Neural progenitor cell (in vitro differentiated cells): ENCODE data around the gene TVP23A. TPM values are rescaled to one million over a fixed set of nuclear protein-coding genes. Genes with fewer than 3 reads are reported as not detected.

ENCODE experiments used
- DNase-seq: peaks from one replicate; pipeline ENCODE4 v3.0.0-alpha.2; 2016; ENCODE audit warnings: low spot score
- H2AFZ ChIP-seq: fragments of 200-600 bp; sonication (generic); replicated peaks from 2 replicates; pipeline ENCODE4 v1.6.1; 2016; ENCODE audit warnings: antibody characterized with exemption
- H3F3A ChIP-seq: fragments of 200-600 bp; sonication (generic); 2 replicates; pipeline ENCODE4 v1.6.1; 2016; ENCODE audit warnings: antibody characterized with exemption, low read depth
- H3K27ac ChIP-seq: fragments of 200-600 bp; sonication (generic); 2 replicates; pipeline ENCODE4 v1.5.1; 2016; ENCODE audit warnings: mild to moderate bottlenecking
- H3K27me3 ChIP-seq: fragments of 200-600 bp; sonication (generic); 2 replicates; pipeline ENCODE4 v1.6.1; 2016; ENCODE audit warnings: mild to moderate bottlenecking, moderate library complexity
- H3K36me3 ChIP-seq: fragments of 200-600 bp; sonication (generic); 2 replicates; pipeline ENCODE4 v1.5.1; 2016
- H3K4me1 ChIP-seq: fragments of 200-600 bp; sonication (generic); 2 replicates; pipeline ENCODE4 v1.6.1; 2016; ENCODE audit warnings: mixed run types
- H3K4me2 ChIP-seq: fragments of 200-600 bp; sonication (generic); 2 replicates; pipeline ENCODE4 v1.6.1; 2016
- H3K4me3 ChIP-seq: fragments of 200-600 bp; sonication (generic); 2 replicates; pipeline ENCODE4 v1.5.1; 2016
- H3K79me2 ChIP-seq: fragments of 200-600 bp; sonication (generic); 2 replicates; pipeline ENCODE4 v1.6.1; 2016; ENCODE audit warnings: low read depth
- H3K9ac ChIP-seq: fragments of 200-600 bp; sonication (generic); 2 replicates; pipeline ENCODE4 v1.6.1; 2016
- H3K9me3 ChIP-seq: fragments of 200-600 bp; sonication (generic); 2 replicates; pipeline ENCODE4 v1.5.1; 2016; ENCODE audit warnings: low read depth
- H4K20me1 ChIP-seq: fragments of 200-600 bp; sonication (generic); 2 replicates; pipeline ENCODE4 v1.6.1; 2016; ENCODE audit warnings: low read depth
- H3K27ac Mint-ChIP-seq: 3 replicates; pipeline ENCODE4 v1.8.0; 2021; ENCODE audit warnings: mixed read lengths
- H3K27me3 Mint-ChIP-seq: 2 replicates; pipeline ENCODE4 v1.8.0; 2022; ENCODE audit warnings: low read depth, mild to moderate bottlenecking, inconsistent platforms, moderate library complexity, mixed read lengths; ENCODE audit not compliant: insufficient read depth
- H3K36me3 Mint-ChIP-seq: 3 replicates; pipeline ENCODE4 v1.8.0; 2021; ENCODE audit warnings: mixed read lengths
- H3K4me1 Mint-ChIP-seq: 3 replicates; pipeline ENCODE4 v1.8.0; 2021; ENCODE audit warnings: mixed read lengths
- H3K4me3 Mint-ChIP-seq: 3 replicates; pipeline ENCODE4 v1.8.0; 2021; ENCODE audit warnings: mild to moderate bottlenecking, moderate library complexity, mixed read lengths
- H3K9me3 Mint-ChIP-seq: 3 replicates; pipeline ENCODE4 v1.8.0; 2020; ENCODE audit warnings: mixed read lengths
- EZH2 ChIP-seq: fragments of 200-600 bp; sonication (generic); IDR thresholded peaks from 2 replicates; pipeline ENCODE4 v1.6.1; 2017; ENCODE audit warnings: antibody characterized with exemption, mild to moderate bottlenecking, moderate library complexity
- EZH2phosphoT487 ChIP-seq: fragments of 200-600 bp; sonication (generic); IDR thresholded peaks from 2 replicates; pipeline ENCODE4 v1.6.1; 2017; ENCODE audit warnings: antibody characterized with exemption
- total RNA-seq: library from RNA; depleted of rRNA; stranded (reverse); fragments of >200 nt; gene quantifications from 2 replicates; pipeline ENCODE4 v1.2.3, GENCODE V29; 2015; ENCODE audit warnings: low replicate concordance
- TF ChIP-seq, protein P1 (sequence below): fragments of 200-600 bp; sonication (generic); IDR thresholded peaks from 2 replicates; pipeline ENCODE4 v1.5.1; 2017; ENCODE audit warnings: antibody characterized with exemption, mild to moderate bottlenecking

The TVP23A gene
- total RNA-seq, 1 donor from 2014 or later: 3.5 TPM

DNA sequence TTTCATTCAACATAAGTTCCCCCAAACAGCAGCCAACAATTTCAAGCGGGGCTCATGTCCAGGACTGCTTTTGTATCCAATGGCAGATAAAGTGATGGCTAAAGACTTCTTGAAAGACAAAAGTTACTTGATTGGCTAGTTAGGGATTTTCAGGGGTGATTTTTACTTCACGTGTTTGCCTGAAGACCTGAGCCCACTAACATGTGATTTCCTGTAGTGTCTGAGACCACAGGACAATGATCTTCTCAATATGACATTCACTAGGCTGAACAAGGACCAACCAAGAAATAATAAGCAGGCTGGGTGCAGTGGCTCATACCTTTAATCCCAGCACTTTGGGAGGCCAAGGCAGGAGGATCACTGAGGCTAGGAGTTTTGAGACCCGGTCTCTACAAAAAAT, 10.4 kb downstream of the TVP23A start:
- H3K9me3 Mint-ChIP-seq: no peaks in the 10 kb centered on the region
- H3K79me2 ChIP-seq: no peaks in the 10 kb centered on the region
- H3K36me3 ChIP-seq: no peaks in the 10 kb centered on the region
- H3K4me1 Mint-ChIP-seq: peaks cover 2% of the 10 kb centered on the region
- no peak overlapping the region for H3K4me3 Mint-ChIP-seq
- no peaks in the 10 kb centered on the region for H3K9me3 ChIP-seq
- H3K4me3 ChIP-seq: no peak overlapping the region
- H3K27me3 Mint-ChIP-seq: peaks cover 4% of the 10 kb centered on the region
- no peak overlapping the region for H2AFZ ChIP-seq
- no peaks in the 10 kb centered on the region for H3K27me3 ChIP-seq
- H3K9ac ChIP-seq: no peak overlapping the region
- H3K4me2 ChIP-seq: no peak overlapping the region
- H3K27ac Mint-ChIP-seq: no peak overlapping the region
- H4K20me1 ChIP-seq: no peaks in the 10 kb centered on the region
- H3K36me3 Mint-ChIP-seq: no peaks in the 10 kb centered on the region
- no peaks in the 10 kb centered on the region for H3F3A ChIP-seq
- H3K4me1 ChIP-seq: no peaks in the 10 kb centered on the region
- TF ChIP-seq, protein P1, sequence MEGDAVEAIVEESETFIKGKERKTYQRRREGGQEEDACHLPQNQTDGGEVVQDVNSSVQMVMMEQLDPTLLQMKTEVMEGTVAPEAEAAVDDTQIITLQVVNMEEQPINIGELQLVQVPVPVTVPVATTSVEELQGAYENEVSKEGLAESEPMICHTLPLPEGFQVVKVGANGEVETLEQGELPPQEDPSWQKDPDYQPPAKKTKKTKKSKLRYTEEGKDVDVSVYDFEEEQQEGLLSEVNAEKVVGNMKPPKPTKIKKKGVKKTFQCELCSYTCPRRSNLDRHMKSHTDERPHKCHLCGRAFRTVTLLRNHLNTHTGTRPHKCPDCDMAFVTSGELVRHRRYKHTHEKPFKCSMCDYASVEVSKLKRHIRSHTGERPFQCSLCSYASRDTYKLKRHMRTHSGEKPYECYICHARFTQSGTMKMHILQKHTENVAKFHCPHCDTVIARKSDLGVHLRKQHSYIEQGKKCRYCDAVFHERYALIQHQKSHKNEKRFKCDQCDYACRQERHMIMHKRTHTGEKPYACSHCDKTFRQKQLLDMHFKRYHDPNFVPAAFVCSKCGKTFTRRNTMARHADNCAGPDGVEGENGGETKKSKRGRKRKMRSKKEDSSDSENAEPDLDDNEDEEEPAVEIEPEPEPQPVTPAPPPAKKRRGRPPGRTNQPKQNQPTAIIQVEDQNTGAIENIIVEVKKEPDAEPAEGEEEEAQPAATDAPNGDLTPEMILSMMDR: no peak
- TF ChIP-seq EZH2phosphoT487 (no peak), EZH2 (no peak)
- no peak for DNase-seq
- no peak overlapping the region for H3K27ac ChIP-seq

DNA sequence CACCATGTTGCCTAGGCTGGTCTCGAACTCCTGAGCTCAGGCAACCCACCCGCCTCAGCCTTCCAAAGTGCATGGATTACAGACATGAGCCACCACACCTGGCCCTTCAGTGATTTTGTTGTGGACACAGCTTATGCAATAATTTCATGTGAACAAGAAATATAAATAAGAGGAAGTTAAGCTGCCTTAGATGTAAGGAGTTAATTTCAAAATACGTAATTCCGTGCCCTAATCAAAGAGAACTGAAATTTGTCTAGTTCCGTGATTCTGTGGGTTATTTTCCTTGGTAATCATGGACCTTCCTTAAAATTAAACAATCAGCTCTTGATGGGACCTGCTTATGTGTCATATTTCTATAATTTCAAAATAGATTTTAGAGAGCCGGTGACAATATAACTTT, 11.9 kb downstream of the TVP23A start:
- H3K4me1 ChIP-seq: no peaks in the 10 kb centered on the region
- no peaks in the 10 kb centered on the region for H3K36me3 Mint-ChIP-seq
- H3K4me3 Mint-ChIP-seq: no peak overlapping the region
- H4K20me1 ChIP-seq: no peaks in the 10 kb centered on the region
- no peak overlapping the region for H3K27ac Mint-ChIP-seq
- no peak for DNase-seq
- H3K4me3 ChIP-seq: no peak overlapping the region
- peaks cover 4% of the 10 kb centered on the region for H3K27me3 Mint-ChIP-seq
- H3K79me2 ChIP-seq: no peaks in the 10 kb centered on the region
- no peak overlapping the region for H2AFZ ChIP-seq
- H3K9ac ChIP-seq: no peak overlapping the region
- no peaks in the 10 kb centered on the region for H3K9me3 ChIP-seq
- TF ChIP-seq, protein P1: no peak
- TF ChIP-seq EZH2: no peak
- no peak for TF ChIP-seq EZH2phosphoT487
- no peaks in the 10 kb centered on the region for H3K27me3 ChIP-seq
- no peaks in the 10 kb centered on the region for H3F3A ChIP-seq
- H3K36me3 ChIP-seq: no peaks in the 10 kb centered on the region
- H3K9me3 Mint-ChIP-seq: no peaks in the 10 kb centered on the region
- peaks cover 2% of the 10 kb centered on the region for H3K4me1 Mint-ChIP-seq
- H3K27ac ChIP-seq: no peak overlapping the region
- H3K4me2 ChIP-seq: no peak overlapping the region

DNA sequence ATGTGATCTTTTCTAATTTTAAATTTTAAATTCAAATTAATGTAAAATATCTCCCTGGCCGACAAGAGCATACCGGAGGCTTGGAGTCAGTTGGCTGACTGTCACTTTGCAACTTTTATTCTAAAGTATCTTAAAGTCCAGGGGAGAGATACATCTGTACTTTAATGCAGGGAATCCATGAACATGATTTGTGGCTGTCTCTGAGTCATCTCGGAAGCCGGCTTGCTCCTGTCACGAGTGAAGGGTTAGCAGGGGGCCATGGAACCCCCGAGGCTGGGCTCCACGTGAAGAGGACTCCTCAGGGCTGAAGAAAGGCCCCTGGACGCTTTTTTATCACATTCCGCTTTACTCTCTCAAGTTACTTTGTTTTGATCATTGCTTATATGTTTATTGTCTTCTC, 13.3 kb downstream of the TVP23A start:
- H3K9me3 ChIP-seq: no peaks in the 10 kb centered on the region
- DNase-seq: no peak
- Mint-ChIP-seq H3K9me3 (no peaks in the 10 kb centered on the region), H3K27me3 (peaks cover 4% of the 10 kb centered on the region), H3K36me3 (no peaks in the 10 kb centered on the region), H3K27ac (no peak overlapping the region), H3K4me1 (peaks cover 2% of the 10 kb centered on the region), H3K4me3 (no peak overlapping the region)
- no peak overlapping the region for H3K9ac ChIP-seq
- H3K27me3 ChIP-seq: no peaks in the 10 kb centered on the region
- no peaks in the 10 kb centered on the region for H3K36me3 ChIP-seq
- no peaks in the 10 kb centered on the region for H3K79me2 ChIP-seq
- H4K20me1 ChIP-seq: no peaks in the 10 kb centered on the region
- H2AFZ ChIP-seq: no peak overlapping the region
- H3F3A ChIP-seq: no peaks in the 10 kb centered on the region
- TF ChIP-seq, protein P1: no peak
- TF ChIP-seq EZH2phosphoT487: no peak
- TF ChIP-seq EZH2: no peak
- no peak overlapping the region for H3K4me3 ChIP-seq
- H3K27ac ChIP-seq: no peak overlapping the region
- H3K4me1 ChIP-seq: no peaks in the 10 kb centered on the region
- H3K4me2 ChIP-seq: no peak overlapping the region
